GM20000 (cell line): Measurements from ENCODE around the gene CD80.
"Not testable (repeated sequence)": the region's sequence is repeated elsewhere in the genome, so short reads cannot be mapped to it uniquely, and the experiment has no call there.

Source experiments
- DNase-seq: peaks from one replicate; pipeline ENCODE4 v3.0.0; 2012; ENCODE audit warnings: low spot score
- TF ChIP-seq, protein P1 (sequence below): IDR thresholded peaks from 2 replicates; pipeline ENCODE4 v1.5.1; 2012; ENCODE audit warnings: mild to moderate bottlenecking, control low read depth; ENCODE audit errors: extremely low read depth, missing control alignments

The CD80 gene

DNA sequence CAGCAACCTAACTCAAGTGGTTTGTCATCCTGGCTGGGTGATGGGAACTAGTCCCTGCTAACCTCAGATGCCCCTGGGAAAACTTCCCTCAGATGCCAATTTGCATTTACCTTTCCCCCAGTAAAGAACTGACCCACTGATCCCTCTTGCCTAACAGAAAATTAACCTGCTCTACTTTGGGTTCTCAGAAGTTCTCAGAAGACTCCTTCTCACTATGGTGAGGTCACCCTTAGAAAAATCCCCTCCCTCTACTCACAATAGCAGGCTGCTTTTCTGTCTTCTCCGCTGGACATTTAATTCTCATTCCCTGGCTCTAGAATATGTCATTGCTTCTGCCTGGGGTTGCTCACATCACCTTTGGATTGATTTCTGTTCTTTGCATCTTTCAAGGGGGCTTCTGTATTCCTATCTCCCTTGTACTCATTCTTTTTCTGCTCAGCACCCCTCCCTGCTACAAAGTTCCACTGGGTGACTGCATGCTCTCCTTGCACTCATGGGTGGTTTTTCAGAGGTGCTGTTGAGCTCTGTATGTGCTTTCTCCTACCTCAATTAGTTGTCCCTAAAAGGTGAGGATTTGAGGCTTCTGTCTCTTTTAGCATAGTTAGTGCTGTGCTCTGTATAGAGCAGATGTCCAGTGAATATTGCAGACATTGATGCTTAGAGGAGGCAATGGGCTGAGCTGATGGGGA, 39.1 kb upstream of the CD80 start:
- TF ChIP-seq, protein P1, sequence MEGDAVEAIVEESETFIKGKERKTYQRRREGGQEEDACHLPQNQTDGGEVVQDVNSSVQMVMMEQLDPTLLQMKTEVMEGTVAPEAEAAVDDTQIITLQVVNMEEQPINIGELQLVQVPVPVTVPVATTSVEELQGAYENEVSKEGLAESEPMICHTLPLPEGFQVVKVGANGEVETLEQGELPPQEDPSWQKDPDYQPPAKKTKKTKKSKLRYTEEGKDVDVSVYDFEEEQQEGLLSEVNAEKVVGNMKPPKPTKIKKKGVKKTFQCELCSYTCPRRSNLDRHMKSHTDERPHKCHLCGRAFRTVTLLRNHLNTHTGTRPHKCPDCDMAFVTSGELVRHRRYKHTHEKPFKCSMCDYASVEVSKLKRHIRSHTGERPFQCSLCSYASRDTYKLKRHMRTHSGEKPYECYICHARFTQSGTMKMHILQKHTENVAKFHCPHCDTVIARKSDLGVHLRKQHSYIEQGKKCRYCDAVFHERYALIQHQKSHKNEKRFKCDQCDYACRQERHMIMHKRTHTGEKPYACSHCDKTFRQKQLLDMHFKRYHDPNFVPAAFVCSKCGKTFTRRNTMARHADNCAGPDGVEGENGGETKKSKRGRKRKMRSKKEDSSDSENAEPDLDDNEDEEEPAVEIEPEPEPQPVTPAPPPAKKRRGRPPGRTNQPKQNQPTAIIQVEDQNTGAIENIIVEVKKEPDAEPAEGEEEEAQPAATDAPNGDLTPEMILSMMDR = no peak
- peak; percentile 55 for DNase-seq

DNA sequence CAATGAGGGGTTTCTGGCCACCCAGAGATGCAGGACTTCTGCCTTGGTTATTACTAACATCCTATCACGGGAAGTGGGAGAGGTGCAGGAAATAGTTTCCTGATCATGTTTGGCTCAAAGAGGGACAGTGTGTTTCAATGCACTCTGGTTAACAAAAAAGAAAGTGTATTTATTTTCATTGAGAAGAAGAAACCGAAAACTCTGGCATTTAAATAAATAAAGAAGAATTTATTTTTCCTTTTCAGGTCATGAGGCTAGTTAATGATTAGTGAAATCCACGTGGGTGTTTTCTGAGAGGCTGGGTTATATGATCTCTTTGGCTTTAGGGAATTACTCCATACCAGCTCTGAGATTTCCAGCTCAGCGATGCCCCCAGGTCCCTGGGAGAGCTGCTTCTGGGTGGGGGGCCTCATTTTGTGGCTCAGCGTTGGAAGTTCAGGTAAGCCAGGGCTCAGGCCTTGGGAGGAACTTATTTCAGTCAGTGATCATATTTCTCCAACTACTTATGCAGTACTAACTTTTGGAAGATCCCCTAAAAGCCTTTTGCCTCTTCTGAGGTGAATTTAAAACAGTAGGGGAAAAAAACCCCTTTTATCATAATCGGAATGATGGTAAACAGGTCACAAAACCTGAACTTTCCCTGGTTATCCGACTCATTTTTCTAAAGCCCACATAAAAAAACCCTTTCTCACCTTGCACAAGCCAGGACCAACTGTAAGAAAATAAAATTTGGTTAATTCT, 38.3 kb upstream of the CD80 start, which contains the start of gene PLA1A:
Gene PLA1A, plus strand, starts transcription at position 338 of the 741 bp plus-strand sequence. Its CDS starts 29 bp downstream, at position 367.
- no peak for DNase-seq
- TF ChIP-seq, protein P1 = no peak

DNA sequence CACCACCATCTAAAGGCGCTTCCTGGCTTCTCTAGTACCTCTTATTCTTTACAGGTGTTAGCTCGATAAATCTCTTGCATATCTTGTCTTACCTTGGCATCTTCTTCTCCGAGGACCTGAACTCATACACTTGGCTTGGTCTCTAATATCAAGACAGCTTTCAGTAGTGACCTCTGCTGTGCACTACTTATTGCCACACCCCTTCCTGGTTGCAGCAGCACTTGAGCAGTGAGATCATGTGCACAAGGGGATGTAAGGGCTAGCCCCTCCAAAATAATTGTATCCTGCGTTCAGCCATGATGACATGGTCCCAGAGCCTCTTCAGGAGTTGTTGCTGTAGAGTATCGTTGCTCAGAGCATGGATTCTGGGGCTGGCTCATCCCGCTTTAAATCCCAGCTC, 37.0 kb upstream of the CD80 start:
- TF ChIP-seq, protein P1 = no peak
- no peak for DNase-seq

DNA sequence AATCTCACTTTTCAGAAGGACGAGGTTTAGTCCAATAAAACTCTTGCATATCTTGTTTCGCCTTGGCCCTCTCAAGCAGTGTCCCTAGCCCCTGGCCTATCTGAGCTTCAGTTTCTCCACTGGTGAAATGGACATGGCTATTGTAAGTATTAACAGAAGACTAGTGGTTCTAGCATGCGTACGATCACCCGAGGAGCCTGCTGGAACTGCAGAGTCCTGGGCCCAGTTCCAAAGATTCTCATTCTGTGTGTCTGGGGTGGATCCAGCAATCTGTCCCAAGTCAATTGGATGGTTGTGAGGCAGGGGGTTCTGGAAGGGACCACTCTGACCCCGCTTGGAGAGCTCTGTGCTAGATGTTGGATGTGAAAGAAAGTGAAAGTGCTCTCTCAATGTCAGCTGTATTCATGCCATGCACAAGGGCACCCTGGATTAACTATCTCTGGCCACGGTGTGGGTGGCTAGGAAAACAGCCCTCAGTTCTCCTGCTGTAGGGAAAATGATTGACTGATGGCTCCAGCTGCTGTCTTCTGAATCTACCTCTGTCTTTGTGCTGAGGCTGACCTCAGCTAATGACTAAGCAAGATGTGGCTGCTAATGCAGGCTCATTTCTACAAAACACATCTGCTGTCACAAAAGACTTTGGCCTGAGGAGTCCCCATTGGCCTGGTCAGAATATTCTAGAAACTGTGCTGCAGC, 36.4 kb upstream of the CD80 start:
- TF ChIP-seq, protein P1 = no peak
- DNase-seq = no peak

DNA sequence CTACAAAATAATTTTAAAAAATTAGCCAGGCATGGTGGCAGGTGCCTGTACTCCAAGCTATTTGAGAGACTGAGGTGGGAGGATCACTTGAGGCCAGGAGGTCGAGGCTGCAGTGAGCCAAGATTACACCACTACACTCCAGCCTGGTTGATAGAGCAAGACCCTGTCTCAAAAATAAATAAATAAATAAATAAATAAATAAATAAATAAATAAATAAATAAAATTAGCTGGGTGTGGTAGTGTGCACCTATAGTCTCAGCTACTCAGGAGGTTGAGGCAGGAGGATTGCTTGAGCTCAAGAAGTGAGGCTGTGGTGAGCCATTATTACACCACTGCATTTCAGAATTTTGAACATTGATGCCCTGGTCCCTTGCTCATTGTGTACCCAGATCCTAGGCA, 35.5 kb upstream of the CD80 start:
- not testable (repeated sequence) for DNase-seq

DNA sequence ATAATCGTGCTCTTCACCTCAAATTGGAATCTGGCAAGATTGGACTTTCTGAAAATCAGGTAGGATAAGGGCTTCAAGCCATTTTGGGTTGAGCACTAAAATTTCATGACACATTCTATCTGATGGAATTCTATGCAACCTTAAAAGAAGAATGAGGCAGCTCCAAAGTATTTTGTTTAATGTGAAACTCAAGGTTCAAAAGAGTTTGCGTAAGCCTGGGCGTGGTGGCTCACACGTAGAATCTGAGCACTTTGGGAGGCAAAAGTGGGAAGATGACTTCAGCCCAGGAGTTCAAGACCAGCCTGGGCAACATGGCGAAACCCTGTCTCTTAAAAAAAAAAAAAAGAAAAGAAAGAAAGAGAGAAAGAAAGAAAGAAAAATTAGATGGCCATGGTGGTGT, 34.7 kb upstream of the CD80 start:
- no peak for DNase-seq
- TF ChIP-seq, protein P1 = no peak

DNA sequence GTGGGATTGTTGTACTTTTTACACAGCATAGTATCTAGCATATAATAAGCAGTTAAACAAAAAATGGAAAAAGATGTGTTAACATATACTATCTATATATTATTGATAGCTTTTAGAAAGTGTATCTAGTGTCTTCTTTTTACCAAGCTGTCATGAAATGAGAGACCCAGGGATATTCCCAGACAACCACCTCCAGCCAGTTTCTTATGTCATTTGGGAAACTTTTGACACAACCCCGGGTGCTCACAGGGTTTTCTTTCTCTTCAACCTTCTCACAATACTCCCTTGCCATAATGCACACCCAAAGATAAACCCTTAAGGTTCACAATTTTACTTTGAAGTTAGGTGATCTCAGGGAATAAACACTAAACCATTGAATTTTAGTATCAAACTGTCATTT, 33.4 kb upstream of the CD80 start:
- no peak for DNase-seq
- TF ChIP-seq, protein P1 = no peak
